Measurements from ENCODE around the gene LRGUK.

LRGUK gene

DNA sequence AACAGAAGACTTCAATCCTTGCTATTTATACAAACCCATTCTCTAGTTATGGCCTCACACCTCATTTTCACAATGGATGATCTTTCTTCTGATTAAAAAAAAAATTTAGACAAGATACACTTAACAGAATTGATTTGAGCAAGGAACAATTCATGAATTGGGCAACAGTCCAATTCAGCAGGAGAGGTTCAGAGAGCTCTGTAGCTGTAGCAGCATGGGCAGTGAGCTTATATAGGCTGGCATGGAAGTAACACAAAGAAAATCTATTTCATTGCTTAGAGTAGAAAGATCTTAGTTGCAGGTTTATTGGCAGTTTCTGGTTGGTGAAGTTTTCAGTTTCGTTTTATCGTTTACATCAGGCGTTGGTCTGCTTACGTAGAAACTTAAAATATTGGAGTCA, 23.0 kb upstream of the LRGUK start:
- Histone ChIP-seq H4K8ac (ENCODE audit: low read depth, low read length) (no peak overlapping the region), H3K27ac (replicated peaks; ENCODE audit: low read length) (no peak overlapping the region), H3K4me3 (ENCODE audit: low read length in 2 of 2) (no peak overlapping the region), H2BK120ac (ENCODE audit: low read depth, low read length) (no peak overlapping the region), H3K4me1 (ENCODE audit: control insufficient read depth in 2 of 2, insufficient read depth in 1 of 2, low read depth in 1 of 2, low read length in 2 of 2) (no peaks in the 10 kb centered on the region), H3K9me3 (replicated peaks in 1 of 2; ENCODE audit: control insufficient read depth in 2 of 2, insufficient read depth in 1 of 2, low read depth in 1 of 2, low read length in 2 of 2) (peaks cover 0 to under 1% of the 10 kb centered on the region in 2 donors), H3K27me3 (ENCODE audit: control insufficient read depth in 3 of 3, insufficient read depth in 3 of 3, low read depth in 1 of 3, low read length in 3 of 3) (no peaks in the 10 kb centered on the region), H3K23ac (ENCODE audit: low read depth, low read length, poor library complexity) (no peak overlapping the region), H3K18ac (ENCODE audit: low read length) (no peak overlapping the region), H2BK5ac (ENCODE audit: low read length) (no peak overlapping the region), H3K4ac (ENCODE audit: low read length) (no peak overlapping the region), H4K91ac (ENCODE audit: low read depth, low read length, poor library complexity) (no peak overlapping the region), H2BK15ac (ENCODE audit: low read length) (no peak overlapping the region), H3K14ac (ENCODE audit: low read length) (no peak overlapping the region), H3K79me1 (ENCODE audit: low read depth, low read length) (no peaks in the 10 kb centered on the region), H3K4me2 (ENCODE audit: insufficient read depth, low read length, poor library complexity, severe bottlenecking) (no peak overlapping the region), H3K36me3 (replicated peaks in 1 of 2; ENCODE audit: control insufficient read depth in 2 of 2, insufficient read depth in 2 of 2, low read length in 2 of 2) (no peaks in the 10 kb centered on the region), H2AK5ac (ENCODE audit: low read depth, low read length) (no peak overlapping the region), H2AFZ (ENCODE audit: low read length) (no peak overlapping the region), H3K9ac (ENCODE audit: low read depth, low read length, poor library complexity) (no peak overlapping the region), H2BK12ac (ENCODE audit: low read length) (no peak overlapping the region)
- WGBS, 2 donors (ENCODE audit: extremely low coverage in 2 of 2, insufficient read length in 2 of 2, insufficient replicate concordance in 1 of 2) = no CpG with 5 or more reads among the region's 4 CpGs
- no peak for DNase-seq (ENCODE audit: low spot score)

GRCh38 chr7:134105841-134106240, 21.3 kb upstream of the LRGUK start:
- Histone ChIP-seq H4K8ac (ENCODE audit: low read depth, low read length) (no peak overlapping the region), H2BK120ac (ENCODE audit: low read depth, low read length) (no peak overlapping the region), H2BK5ac (ENCODE audit: low read length) (no peak overlapping the region), H2BK15ac (ENCODE audit: low read length) (no peak overlapping the region), H3K9ac (ENCODE audit: low read depth, low read length, poor library complexity) (no peak overlapping the region), H3K27ac (replicated peaks; ENCODE audit: low read length) (no peak overlapping the region), H3K18ac (ENCODE audit: low read length) (no peak overlapping the region), H4K91ac (ENCODE audit: low read depth, low read length, poor library complexity) (no peak overlapping the region), H3K27me3 (ENCODE audit: control insufficient read depth in 3 of 3, insufficient read depth in 3 of 3, low read depth in 1 of 3, low read length in 3 of 3) (no peaks in the 10 kb centered on the region), H2AFZ (ENCODE audit: low read length) (no peak overlapping the region), H2AK5ac (ENCODE audit: low read depth, low read length) (no peak overlapping the region), H3K79me1 (ENCODE audit: low read depth, low read length) (no peaks in the 10 kb centered on the region), H3K4me3 (ENCODE audit: low read length in 2 of 2) (no peak overlapping the region), H3K4me2 (ENCODE audit: insufficient read depth, low read length, poor library complexity, severe bottlenecking) (no peak overlapping the region), H2BK12ac (ENCODE audit: low read length) (no peak overlapping the region), H3K23ac (ENCODE audit: low read depth, low read length, poor library complexity) (no peak overlapping the region), H3K4me1 (ENCODE audit: control insufficient read depth in 2 of 2, insufficient read depth in 1 of 2, low read depth in 1 of 2, low read length in 2 of 2) (no peaks in the 10 kb centered on the region), H3K14ac (ENCODE audit: low read length) (no peak overlapping the region), H3K4ac (ENCODE audit: low read length) (no peak overlapping the region), H3K36me3 (replicated peaks in 1 of 2; ENCODE audit: control insufficient read depth in 2 of 2, insufficient read depth in 2 of 2, low read length in 2 of 2) (no peaks in the 10 kb centered on the region), H3K9me3 (replicated peaks in 1 of 2; ENCODE audit: control insufficient read depth in 2 of 2, insufficient read depth in 1 of 2, low read depth in 1 of 2, low read length in 2 of 2) (no peaks in the 10 kb centered on the region)
- no peak for DNase-seq (ENCODE audit: low spot score)
- WGBS, 2 donors (ENCODE audit: extremely low coverage in 2 of 2, insufficient read length in 2 of 2, insufficient replicate concordance in 1 of 2) = no CpG with 5 or more reads among the region's 5 CpGs

DNA sequence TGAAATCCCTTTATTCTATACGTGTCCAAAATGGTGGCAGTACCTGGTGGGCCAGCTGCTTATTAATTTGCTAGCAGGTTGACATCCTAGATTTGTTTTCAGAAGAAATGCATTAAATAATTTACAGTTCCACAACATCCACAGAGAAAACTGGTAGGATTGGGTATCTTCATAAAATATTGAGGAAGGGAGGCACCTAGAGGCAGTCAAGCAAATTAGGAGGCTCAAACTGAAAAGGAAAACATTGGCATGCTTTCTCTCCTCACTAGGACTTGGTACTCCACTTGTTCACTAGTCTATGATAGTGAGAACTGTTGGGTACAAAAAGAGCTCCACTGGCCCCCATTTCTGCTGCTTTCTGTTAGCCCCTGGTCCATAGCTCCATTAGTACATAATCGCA, 18.3 kb upstream of the LRGUK start:
- H2BK5ac ChIP-seq (ENCODE audit: low read length) = no peak overlapping the region
- no peaks in the 10 kb centered on the region for H3K27me3 ChIP-seq (ENCODE audit: control insufficient read depth in 3 of 3, insufficient read depth in 3 of 3, low read depth in 1 of 3, low read length in 3 of 3)
- DNase-seq (ENCODE audit: low spot score) = no peak
- no peak overlapping the region for H2BK12ac ChIP-seq (ENCODE audit: low read length)
- no peak overlapping the region for H4K8ac ChIP-seq (ENCODE audit: low read depth, low read length)
- H4K91ac ChIP-seq (ENCODE audit: low read depth, low read length, poor library complexity) = no peak overlapping the region
- H2AK5ac ChIP-seq (ENCODE audit: low read depth, low read length) = no peak overlapping the region
- H3K18ac ChIP-seq (ENCODE audit: low read length) = no peak overlapping the region
- no peak overlapping the region for H3K27ac ChIP-seq (replicated peaks; ENCODE audit: low read length)
- no peak overlapping the region for H2BK120ac ChIP-seq (ENCODE audit: low read depth, low read length)
- H3K23ac ChIP-seq (ENCODE audit: low read depth, low read length, poor library complexity) = no peak overlapping the region
- H2BK15ac ChIP-seq (ENCODE audit: low read length) = no peak overlapping the region
- no peaks in the 10 kb centered on the region for H3K9me3 ChIP-seq (replicated peaks in 1 of 2; ENCODE audit: control insufficient read depth in 2 of 2, insufficient read depth in 1 of 2, low read depth in 1 of 2, low read length in 2 of 2)
- no CpG with 5 or more reads among the region's 2 CpGs for WGBS, 2 donors (ENCODE audit: extremely low coverage in 2 of 2, insufficient read length in 2 of 2, insufficient replicate concordance in 1 of 2)
- H3K4ac ChIP-seq (ENCODE audit: low read length) = no peak overlapping the region
- H3K36me3 ChIP-seq (replicated peaks in 1 of 2; ENCODE audit: control insufficient read depth in 2 of 2, insufficient read depth in 2 of 2, low read length in 2 of 2) = no peaks in the 10 kb centered on the region
- H3K79me1 ChIP-seq (ENCODE audit: low read depth, low read length) = no peaks in the 10 kb centered on the region
- no peak overlapping the region for H3K9ac ChIP-seq (ENCODE audit: low read depth, low read length, poor library complexity)
- no peak overlapping the region for H2AFZ ChIP-seq (ENCODE audit: low read length)
- no peak overlapping the region for H3K14ac ChIP-seq (ENCODE audit: low read length)
- no peak overlapping the region for H3K4me2 ChIP-seq (ENCODE audit: insufficient read depth, low read length, poor library complexity, severe bottlenecking)
- no peak overlapping the region for H3K4me3 ChIP-seq (ENCODE audit: low read length in 2 of 2)
- H3K4me1 ChIP-seq (ENCODE audit: control insufficient read depth in 2 of 2, insufficient read depth in 1 of 2, low read depth in 1 of 2, low read length in 2 of 2) = no peaks in the 10 kb centered on the region

DNA sequence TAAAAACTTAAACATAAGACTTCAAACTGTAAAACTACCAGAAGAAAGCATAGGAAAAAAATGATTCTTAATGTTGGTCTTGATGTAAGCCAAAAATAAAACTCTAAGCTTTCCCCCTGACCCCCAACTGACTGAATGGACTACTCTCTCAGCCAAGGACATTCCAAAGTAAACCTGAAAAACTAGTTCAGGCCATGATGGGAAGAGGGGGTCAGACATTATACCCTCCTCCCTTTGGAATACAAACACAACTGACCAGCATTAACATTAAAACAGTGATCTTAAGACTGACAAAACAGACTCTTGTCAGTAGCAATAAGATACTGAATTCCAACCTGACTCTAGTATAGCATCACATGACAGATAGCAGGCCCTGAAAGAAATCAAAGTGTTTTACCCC, 13.5 kb upstream of the LRGUK start:
- Histone ChIP-seq H3K9ac (ENCODE audit: low read depth, low read length, poor library complexity) (no peak overlapping the region), H2AFZ (ENCODE audit: low read length) (no peak overlapping the region), H3K79me1 (ENCODE audit: low read depth, low read length) (no peaks in the 10 kb centered on the region), H4K91ac (ENCODE audit: low read depth, low read length, poor library complexity) (no peak overlapping the region), H3K4ac (ENCODE audit: low read length) (no peak overlapping the region), H3K4me3 (ENCODE audit: low read length in 2 of 2) (no peak overlapping the region), H3K36me3 (replicated peaks in 1 of 2; ENCODE audit: control insufficient read depth in 2 of 2, insufficient read depth in 2 of 2, low read length in 2 of 2) (no peaks in the 10 kb centered on the region), H3K27me3 (ENCODE audit: control insufficient read depth in 3 of 3, insufficient read depth in 3 of 3, low read depth in 1 of 3, low read length in 3 of 3) (no peaks in the 10 kb centered on the region), H3K4me1 (ENCODE audit: control insufficient read depth in 2 of 2, insufficient read depth in 1 of 2, low read depth in 1 of 2, low read length in 2 of 2) (no peaks in the 10 kb centered on the region), H3K9me3 (replicated peaks in 1 of 2; ENCODE audit: control insufficient read depth in 2 of 2, insufficient read depth in 1 of 2, low read depth in 1 of 2, low read length in 2 of 2) (no peaks in the 10 kb centered on the region), H3K14ac (ENCODE audit: low read length) (no peak overlapping the region), H2BK120ac (ENCODE audit: low read depth, low read length) (no peak overlapping the region), H2BK15ac (ENCODE audit: low read length) (no peak overlapping the region), H3K4me2 (ENCODE audit: insufficient read depth, low read length, poor library complexity, severe bottlenecking) (no peak overlapping the region), H2AK5ac (ENCODE audit: low read depth, low read length) (no peak overlapping the region), H4K8ac (ENCODE audit: low read depth, low read length) (no peak overlapping the region), H3K18ac (ENCODE audit: low read length) (no peak overlapping the region), H2BK5ac (ENCODE audit: low read length) (no peak overlapping the region), H3K23ac (ENCODE audit: low read depth, low read length, poor library complexity) (no peak overlapping the region), H3K27ac (replicated peaks; ENCODE audit: low read length) (no peak overlapping the region), H2BK12ac (ENCODE audit: low read length) (no peak overlapping the region)
- no peak for DNase-seq (ENCODE audit: low spot score)

Data from neuronal stem cell (in vitro differentiated cells).